K562 (cell line): ENCODE results near the gene TXN2. TPM values are rescaled to one million over a fixed set of nuclear protein-coding genes. Genes with fewer than 3 reads are reported as not detected.
A peak's percentile ranks its signal among the peaks of the same experiment; 100 is the strongest.

Experiments
- ATAC-seq: fragments of 200-7000 bp; cut with Tn5 transposase; 3 replicates; pipeline ENCODE4 v1.9.1; 2020; ENCODE audit warnings: moderate library complexity
- BruUV-seq: library from RNA; stranded (reverse); fragments of 400-500 nt; replicated peaks from 2 replicates; lab custom pipeline; 2021; lab: Mats Ljungman, UMichigan
- CTCF ChIA-PET: fragments of 300-600 bp; formaldehyde crosslinking; extraction: SDS; loops from one replicate; lab custom pipeline; 2021; ENCODE audit warnings: low intra/inter-chr PET ratio; lab: Yijun Ruan, JAX
- POLR2A ChIA-PET: fragments of 300-600, 350-650 bp; sonication (Branson Sonifier 250); formaldehyde crosslinking; extraction: SDS; loops from one replicate; lab custom pipeline; 2021; ENCODE audit warnings: antibody characterized with exemption, inconsistent platforms; lab: Yijun Ruan, JAX
- DNase-seq, 4 experiments: peaks; one replicate each; pipeline versions ENCODE4 v3.0.0 to v3.0.0-alpha.2; 2011 to 2018; ENCODE audit warnings: low spot score in 3 of 4, mixed read lengths in 3 of 4; ENCODE audit errors: extremely low read depth in 1 of 4
- FAIRE-seq: peaks from 2 replicates; lab custom pipeline; 2011; peaks lifted over from hg19 to GRCh38; lab: Jason Lieb, UNC
- H2AFZ ChIP-seq: 2 replicates; pipeline ENCODE4 v1.6.0; 2011; ENCODE audit warnings: low read depth, low read length, control low read depth, inconsistent platforms
- H3K27ac ChIP-seq: fragments of 200-600 bp; 3 replicates; pipeline ENCODE4 v1.8.0; 2011; ENCODE audit warnings: low read depth, mild to moderate bottlenecking, control low read depth, inconsistent platforms, low read length, moderate library complexity, mixed read lengths; ENCODE audit errors: extremely low read depth
- H3K27me3 ChIP-seq, 2 experiments: fragments of 300-600 bp in 1 of 2; 2 replicates in 1 of 2; 3 replicates in 1 of 2; pipeline versions ENCODE4 v1.6.0 to v1.8.0; 2011; ENCODE audit warnings: inconsistent platforms in 2 of 2, low read length in 2 of 2, mild to moderate bottlenecking in 1 of 2, mixed read lengths in 1 of 2, moderate library complexity in 1 of 2; ENCODE audit not compliant: control insufficient read depth in 2 of 2, insufficient read depth in 2 of 2
- H3K36me3 ChIP-seq: fragments of 300-600 bp; 3 replicates; pipeline ENCODE4 v1.8.0; 2011; ENCODE audit warnings: mild to moderate bottlenecking, low read length, inconsistent platforms; ENCODE audit not compliant: control insufficient read depth, insufficient read depth
- H3K4me1 ChIP-seq, 2 experiments: fragments of 200-600 bp in 1 of 2; replicated peaks in 1 of 2; 2 replicates in 1 of 2; 3 replicates in 1 of 2; pipeline versions ENCODE4 v1.5.1 to v1.8.0; 2011; ENCODE audit warnings: inconsistent platforms in 2 of 2, low read length in 2 of 2, mild to moderate bottlenecking in 1 of 2, mixed read lengths in 1 of 2, moderate library complexity in 1 of 2; ENCODE audit not compliant: control insufficient read depth in 2 of 2, insufficient read depth in 2 of 2
- H3K4me2 ChIP-seq: 2 replicates; pipeline ENCODE4 v1.6.1; 2011; ENCODE audit warnings: low read length, control low read depth, inconsistent platforms, mixed read lengths; ENCODE audit not compliant: insufficient read depth
- H3K4me3 ChIP-seq: fragments of 200-600 bp; sonication (generic), shearing (Covaris generic); 2 replicates; pipeline ENCODE4 v1.5.1; 2016; ENCODE audit warnings: control low read depth, inconsistent platforms
- H3K79me2 ChIP-seq: fragments of 200-600 bp; 3 replicates; pipeline ENCODE4 v1.8.0; 2011; ENCODE audit warnings: low read length, inconsistent platforms; ENCODE audit not compliant: control insufficient read depth, insufficient read depth
- H3K9ac ChIP-seq, 2 experiments: 2 replicates each; pipeline versions ENCODE4 v1.6.0 to v1.6.1; 2011; ENCODE audit warnings: low read depth in 2 of 2, low read length in 2 of 2, control low read depth in 1 of 2, inconsistent platforms in 1 of 2, mild to moderate bottlenecking in 1 of 2, mixed read lengths in 1 of 2; ENCODE audit not compliant: insufficient read depth in 1 of 2
- H3K9me1 ChIP-seq: one replicate; pipeline ENCODE4 v1.6.0; 2011; ENCODE audit warnings: inconsistent platforms, mild to moderate bottlenecking, low read length, moderate library complexity; ENCODE audit not compliant: control insufficient read depth, insufficient read depth
- H3K9me3 ChIP-seq: replicated peaks from 2 replicates; pipeline ENCODE4 v1.5.1; 2011; ENCODE audit warnings: low read depth, low read length, inconsistent platforms; ENCODE audit not compliant: control insufficient read depth, insufficient read depth
- H4K20me1 ChIP-seq: replicated peaks from 2 replicates; pipeline ENCODE4 v1.6.1; 2011; ENCODE audit warnings: low read length, inconsistent platforms, mixed read lengths; ENCODE audit not compliant: control insufficient read depth, insufficient read depth
- ATF1 ChIP-seq, 2 experiments: fragments of 450-650 bp in 1 of 2; IDR thresholded peaks; 2 replicates each; pipeline ENCODE4 v1.6.1; 2016; ENCODE audit warnings: missing compliant biosample characterization in 1 of 2, missing genetic modification characterization in 1 of 2
- ATF3 ChIP-seq, 2 experiments: fragments of 450-650 bp in 1 of 2; sonication (generic) in 1 of 2; formaldehyde crosslinking in 1 of 2; IDR thresholded peaks in 1 of 2; conservative IDR thresholded peaks in 1 of 2; 2 replicates each; pipeline versions ENCODE4 v1.6.1 to v1.8.1; 2016 to 2023; ENCODE audit warnings: mild to moderate bottlenecking in 2 of 2, moderate library complexity in 2 of 2, inconsistent platforms in 1 of 2, missing genetic modification reagents in 1 of 2
- BRD4 ChIP-seq: fragments of 200-600 bp; sonication (generic); IDR thresholded peaks from 2 replicates; pipeline ENCODE4 v1.6.1; 2017; ENCODE audit warnings: inconsistent platforms
- CBX2 ChIP-seq: fragments of 200-600 bp; sonication (generic); IDR thresholded peaks from one replicate; pipeline ENCODE4 v1.6.1; 2012; ENCODE audit warnings: mild to moderate bottlenecking, low read length, inconsistent platforms; ENCODE audit not compliant: insufficient read depth, poor library complexity, severe bottlenecking
- DDX20 ChIP-seq: fragments of 450-650 bp; IDR thresholded peaks from 2 replicates; pipeline ENCODE4 v1.6.1; 2016; ENCODE audit warnings: missing genetic modification characterization, low read depth, mild to moderate bottlenecking, missing compliant biosample characterization, moderate library complexity
- E2F6 ChIP-seq, 2 experiments: IDR thresholded peaks; 2 replicates each; pipeline ENCODE4 v1.6.1; 2011; ENCODE audit warnings: borderline replicate concordance in 1 of 2, control low read depth in 1 of 2, low read depth in 1 of 2, low read length in 1 of 2, mild to moderate bottlenecking in 1 of 2, mixed read lengths in 1 of 2, moderate library complexity in 1 of 2; ENCODE audit not compliant: insufficient read depth in 1 of 2, insufficient read length in 1 of 2, poor library complexity in 1 of 2, severe bottlenecking in 1 of 2; ENCODE audit errors: extremely low read depth in 1 of 2
- HDAC3 ChIP-seq: fragments of 450-650 bp; IDR thresholded peaks from 2 replicates; pipeline ENCODE4 v1.6.1; 2018; ENCODE audit warnings: borderline replicate concordance, mild to moderate bottlenecking, moderate library complexity; ENCODE audit not compliant: partially characterized antibody
- HEY1 ChIP-seq: fragments of 250-450 bp; sonication (Bioruptor Pico); IDR thresholded peaks from 2 replicates; pipeline ENCODE4 v1.5.0; 2020; ENCODE audit warnings: mild to moderate bottlenecking, moderate library complexity, borderline replicate concordance
- HOXB6 ChIP-seq: fragments of 250-450 bp; sonication (Bioruptor Pico); IDR thresholded peaks from 2 replicates; pipeline ENCODE4 v1.5.1; 2022; ENCODE audit warnings: mild to moderate bottlenecking, borderline replicate concordance
- KLF16 ChIP-seq: IDR thresholded peaks from 2 replicates; pipeline ENCODE4 v1.6.1; 2016; ENCODE audit warnings: antibody characterized with exemption
- LEF1 ChIP-seq: fragments of 450-650 bp; IDR thresholded peaks from 2 replicates; pipeline ENCODE4 v1.6.1; 2016; ENCODE audit warnings: mild to moderate bottlenecking
- MTA2 ChIP-seq: fragments of 450-650 bp; IDR thresholded peaks from 2 replicates; pipeline ENCODE4 v1.6.1; 2016; ENCODE audit warnings: low read depth
- OTX1 ChIP-seq: fragments of 450-650 bp; formaldehyde crosslinking; IDR thresholded peaks from 2 replicates; pipeline ENCODE4 v1.4.0; 2022; ENCODE audit warnings: mild to moderate bottlenecking
- SMARCC2 ChIP-seq: fragments of 450-650 bp; IDR thresholded peaks from 2 replicates; pipeline ENCODE4 v1.6.1; 2017; ENCODE audit warnings: antibody characterized with exemption, moderate library complexity, mild to moderate bottlenecking, low read depth
- SP1 ChIP-seq: sonication (generic); formaldehyde crosslinking; IDR thresholded peaks from 2 replicates; pipeline ENCODE4 v1.8.1; 2022; ENCODE audit warnings: mild to moderate bottlenecking, missing genetic modification reagents
- ZKSCAN1 ChIP-seq: fragments of 150-350 bp; IDR thresholded peaks from 2 replicates; pipeline ENCODE4 v1.6.1; 2016; ENCODE audit warnings: low read depth, low read length
- ZNF232 ChIP-seq: sonication (generic); formaldehyde crosslinking; IDR thresholded peaks from 2 replicates; pipeline ENCODE4 v1.8.0; 2022; ENCODE audit warnings: mild to moderate bottlenecking, missing genetic modification reagents
- ZNF354B ChIP-seq: fragments of 250-450 bp; sonication (Bioruptor Pico); IDR thresholded peaks from 2 replicates; pipeline ENCODE4 v1.4.0; 2020
- ZNF398 ChIP-seq: fragments of 250-450 bp; sonication (Bioruptor Pico); IDR thresholded peaks from 2 replicates; pipeline ENCODE4 v1.8.0; 2021; ENCODE audit warnings: moderate library complexity, mild to moderate bottlenecking, inconsistent platforms
- WGBS: fragments of 100-300 bp; shearing (Covaris generic); methylation state at CpG from one replicate; pipeline ENCODE4 v1.1.6; 2016; ENCODE audit warnings: low coverage, mixed read lengths; ENCODE audit not compliant: insufficient coverage; ENCODE audit errors: missing lambda C conversion rate; 5-methylcytosine and 5-hydroxymethylcytosine counted together
- in situ Hi-C: fragments of 300-500 bp; cut with MboI; formaldehyde crosslinking; loops from 4 replicates; pipeline ENCODE4 v1.15.0; 2018; ENCODE audit warnings: inconsistent platforms, mixed read lengths
- intact Hi-C: fragments of 100-400 bp; cut with micrococcal nuclease; formaldehyde crosslinking; loops from 2 replicates; pipeline ENCODE4 v1.14.2; 2022
- polyA plus RNA-seq, 8 experiments: library from polyadenylated mRNA; depleted of rRNA in 4 of 8; stranded (reverse) in 5 of 8; unstranded in 3 of 8; fragments of >200 nt; fragmentation: Nextera tagmentation in 2 of 8; fragmentation: Illumina TruSeq in 1 of 8; extraction: Ambion mirVana in 2 of 8; extraction: Trizol in 1 of 8; gene quantifications; 2 replicates each; pipeline versions ENCODE4 v1.2.1 to v1.2.3, GENCODE V29; 2011 to 2014; ENCODE audit warnings: inconsistent platforms in 1 of 8, missing spikeins in 1 of 8
- total RNA-seq, 7 experiments: library from RNA; depleted of rRNA in 6 of 7; stranded (reverse); fragments of >200 nt in 6 of 7; fragmentation: Illumina TruSeq in 2 of 7; extraction: Trizol in 2 of 7; gene quantifications; 2 replicates each; pipeline versions ENCODE4 v1.2.1 to v1.2.3, GENCODE V29; 2011 to 2021; ENCODE audit warnings: low replicate concordance in 1 of 7

TXN2 gene
- total and polyA plus RNA-seq, 9 of the 15 experiments (the other 6 are each of a cell fraction or from before 2014, with no cell fraction given), result 48.5 to 399 (median 118) TPM

GRCh38 chr22:36425977-36426523, 55.4 kb downstream of the TXN2 start:
- in situ Hi-C loops (no loop called here), intact Hi-C loops (no loop called here)
- no peaks in the 10 kb centered on the region for H3K9me3 ChIP-seq
- CTCF ChIA-PET, result no interaction called here
- POLR2A ChIA-PET, result interaction anchor here (0.6 to 0.9 kb wide), 2 partner anchors 26 to 89 kb away, joined by 3 read pairs; no protein-coding TSS in a partner anchor
- H3K79me2 ChIP-seq, result no peaks in the 10 kb centered on the region
- no peak overlapping the region for H3K4me3 ChIP-seq
- BruUV-seq, result no TSS peak
- peak overlapping the region; percentile 54 for H2AFZ ChIP-seq
- H3K9me1 ChIP-seq, result no peaks in the 10 kb centered on the region
- H3K4me2 ChIP-seq, result no peak overlapping the region; the same call in 1 of the 2 replicates
- WGBS, result 14% methylated on average over 1 of the region's 2 CpGs
- H3K27ac ChIP-seq, result peak overlapping the region; percentile 49
- H4K20me1 ChIP-seq, result no peaks in the 10 kb centered on the region
- no peaks in the 10 kb centered on the region for H3K36me3 ChIP-seq
- peak; percentile 69 to 82 (median 72) for DNase-seq
- H3K4me1 ChIP-seq, result peaks cover 32 to 36% of the 10 kb centered on the region in 2 experiments
- H3K27me3 ChIP-seq, result no peaks in the 10 kb centered on the region
- ATAC-seq, result peak; percentile 93
- FAIRE-seq, result peak; percentile 80
- peak overlapping the region; percentile 30 to 37; a peak in 2 of 4 replicates for H3K9ac ChIP-seq
- TF ChIP-seq E2F6 (IDR thresholded peaks at IDR 0.05; ENCODE audit: borderline replicate concordance in 1 of 2, extremely low read depth in 1 of 2, insufficient read depth in 1 of 2, insufficient read length in 1 of 2, low read depth in 1 of 2, low read length in 1 of 2, poor library complexity in 1 of 2, severe bottlenecking in 1 of 2) (no peak), ZNF398 (no peak), DDX20 (no peak), HEY1 (CRISPR knock-in tag) (no peak), SP1 (CRISPR knock-in tag) (no peak), ZNF354B (CRISPR knock-in tag) (no peak), LEF1 (no peak), HOXB6 (no peak), ZKSCAN1 (no peak), ZNF232 (no peak), MTA2 (peak; percentile 38; the same call in 1 of the 2 replicates), ATF3 (IDR thresholded peaks at IDR 0.05) (no peak), ATF3 (CRISPR knock-in tag; conservative IDR thresholded peaks at IDR 0.05) (no peak), ATF1 (CRISPR knock-in tag; IDR thresholded peaks at IDR 0.05) (no peak), ATF1 (tag; IDR thresholded peaks at IDR 0.05) (no peak), HDAC3 (no peak), OTX1 (CRISPR knock-in tag) (no peak), KLF16 (0 out of 2 replicates have a peak, but pooled peaks have one; percentile 31), SMARCC2 (no peak), CBX2 (no peak), BRD4 (no peak)
